GM19025 (cell line): ENCODE results near the gene ZNF793.
A peak's percentile ranks its signal among the peaks of the same experiment; 100 is the strongest.

Source experiments
- ATAC-seq: cut with Tn5 transposase; IDR thresholded peaks from one replicate; pipeline ENCODE4 v1.9.1; 2021; ENCODE audit warnings: mild to moderate bottlenecking, low read depth, moderate library complexity; ENCODE audit not compliant: unreplicated experiment

Gene ZNF793

GRCh38 chr19:37506387-37507166, at the start of gene ZNF793:
Gene ZNF793, plus strand, starts transcription at chr19:37506939. Its CDS starts 16,501 bp downstream, at chr19:37523440.
- no peak for ATAC-seq

- no peak for ATAC-seq
Measured at GRCh38 chr19:37466277-37466797, 40.4 kb upstream of the ZNF793 start.

GRCh38 chr19:37466798-37467607, 39.7 kb upstream of the ZNF793 start, which contains the start of gene ZNF569:
Gene ZNF569, minus strand, starts transcription at chr19:37467444. Its CDS starts 22,523 bp downstream, at chr19:37444921.
- ATAC-seq = peak; percentile 62

- ATAC-seq = no peak
Measured at GRCh38 chr19:37467608-37468090, 39.1 kb upstream of the ZNF793 start.

- ATAC-seq = peak; percentile 51
Measured at GRCh38 chr19:37468961-37469777, 37.6 kb upstream of the ZNF793 start, which contains the start of gene ZNF570. Gene ZNF570, plus strand, starts transcription at chr19:37469356. Its CDS starts 999 bp downstream, at chr19:37470355.

- no peak for ATAC-seq
Measured at GRCh38 chr19:37470216-37470615, 36.5 kb upstream of the ZNF793 start.

GRCh38 chr19:37472165-37472564, 34.6 kb upstream of the ZNF793 start:
- no peak for ATAC-seq

GRCh38 chr19:37484406-37485168, 22.2 kb upstream of the ZNF793 start:
- ATAC-seq = no peak

- no peak for ATAC-seq
Measured at GRCh38 chr19:37492213-37492612, 14.5 kb upstream of the ZNF793 start.

GRCh38 chr19:37505958-37506386, 767 bp upstream of the ZNF793 start:
- no peak for ATAC-seq

GRCh38 chr19:37507167-37507464, 377 bp downstream of the ZNF793 start:
- ATAC-seq = no peak

- no peak for ATAC-seq
Measured at GRCh38 chr19:37511186-37511585, 4.4 kb downstream of the ZNF793 start.

- ATAC-seq = no peak
Measured at GRCh38 chr19:37511821-37512220, 5.1 kb downstream of the ZNF793 start.

- no peak for ATAC-seq
Measured at GRCh38 chr19:37513397-37513796, 6.7 kb downstream of the ZNF793 start.

- ATAC-seq = no peak
Measured at GRCh38 chr19:37519890-37520289, 13.2 kb downstream of the ZNF793 start.

GRCh38 chr19:37537391-37537947, 30.7 kb downstream of the ZNF793 start:
- ATAC-seq = no peak

- no peak for ATAC-seq
Measured at GRCh38 chr19:37551129-37551993, 44.6 kb downstream of the ZNF793 start.

- ATAC-seq = no peak
Measured at GRCh38 chr19:37563518-37563917, 56.8 kb downstream of the ZNF793 start.
